ENCODE results near the gene KCNQ2.

Gene KCNQ2

DNA sequence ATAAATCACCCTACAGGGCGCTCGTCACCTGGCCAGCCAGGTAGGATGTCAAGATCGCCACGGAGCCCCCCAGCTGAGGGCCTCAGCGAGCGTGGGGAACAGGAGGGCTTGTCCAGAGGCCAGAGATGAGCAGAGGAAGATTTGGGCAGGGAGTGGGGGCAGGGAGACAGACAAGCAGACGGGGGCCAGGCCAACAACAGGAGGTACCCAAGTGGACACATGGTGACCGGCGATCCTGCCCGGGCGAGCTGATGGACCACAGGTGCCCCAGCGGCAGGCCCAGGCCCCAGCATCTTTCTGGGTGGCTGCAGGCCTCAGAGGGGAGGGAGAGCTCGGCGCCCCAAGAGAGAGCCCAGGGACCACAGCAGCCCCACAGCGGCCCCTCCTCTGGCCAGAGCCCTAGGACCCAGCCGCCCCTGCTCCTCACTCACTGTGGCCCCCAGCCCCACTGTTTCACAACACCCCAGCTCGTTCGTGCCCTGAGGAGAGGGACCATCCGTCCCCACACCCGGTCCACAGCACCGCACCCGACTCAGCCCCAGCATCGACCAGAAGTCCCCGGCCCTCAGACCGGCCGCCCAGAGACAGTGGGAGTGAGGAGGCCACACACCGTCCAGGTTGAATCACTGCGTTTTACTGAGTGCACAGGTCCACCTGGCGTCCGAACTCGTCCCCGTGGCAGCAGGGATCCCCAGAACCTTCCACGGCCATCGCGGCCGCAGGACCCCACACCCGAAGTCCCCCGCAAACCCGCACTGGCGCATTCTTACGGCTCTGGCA, 72.7 kb downstream of the KCNQ2 start:
- H3K27me3 ChIP-seq (ENCODE audit: control insufficient read depth, insufficient read depth, low read length): peaks cover 8% of the 10 kb centered on the region
- no peak overlapping the region for H3K27ac ChIP-seq (ENCODE audit: low read depth, low read length)
- no peak overlapping the region for H3K4me3 ChIP-seq (ENCODE audit: low read length)
- no peaks in the 10 kb centered on the region for H3K4me1 ChIP-seq (ENCODE audit: control insufficient read depth, insufficient read depth, low read length)
- no peak overlapping the region for H3K9ac ChIP-seq (ENCODE audit: low read length)
- H3K36me3 ChIP-seq (ENCODE audit: control insufficient read depth, insufficient read depth, low read length): no peaks in the 10 kb centered on the region

DNA sequence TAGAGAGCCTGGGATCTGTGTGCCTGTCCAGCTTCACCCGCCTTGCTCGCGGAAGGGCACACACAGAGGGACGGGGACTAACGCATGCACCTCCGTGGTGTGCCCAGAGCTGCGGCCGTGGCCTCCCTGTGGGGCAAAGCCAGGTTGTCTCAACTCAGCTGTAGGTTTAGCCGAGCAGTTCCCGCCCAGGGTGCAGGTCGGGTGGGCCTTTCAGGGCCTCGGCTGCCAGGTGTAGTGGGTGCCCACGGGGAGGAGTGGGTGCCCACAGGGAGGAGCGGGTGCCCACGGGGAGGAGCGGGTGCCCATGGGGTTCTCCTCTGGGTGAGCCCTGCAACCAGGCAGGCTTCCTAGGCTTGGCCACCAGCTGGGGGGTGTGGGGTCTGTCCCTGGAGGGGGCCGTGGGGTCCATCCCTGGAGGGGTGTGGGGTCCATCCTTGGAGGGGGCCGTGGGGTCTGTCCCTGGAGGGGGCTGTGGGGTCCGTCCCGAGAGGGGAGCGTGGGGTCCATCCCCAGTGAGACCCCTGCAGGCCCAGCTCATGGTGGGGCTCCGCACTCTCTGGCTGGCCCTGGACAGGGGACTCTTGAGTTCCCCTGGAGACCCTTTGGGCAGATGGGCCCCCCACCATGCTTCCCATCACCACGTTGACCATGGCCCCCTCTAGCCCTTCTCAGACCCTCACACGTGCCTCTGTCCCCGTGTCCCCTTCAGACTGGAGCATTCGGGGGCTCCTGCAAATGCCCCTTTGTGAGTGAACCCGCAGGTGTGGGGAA, 73.5 kb downstream of the KCNQ2 start:
- Histone ChIP-seq H3K27me3 (ENCODE audit: control insufficient read depth, insufficient read depth, low read length) (peaks cover 10% of the 10 kb centered on the region), H3K4me1 (ENCODE audit: control insufficient read depth, insufficient read depth, low read length) (no peaks in the 10 kb centered on the region), H3K9ac (ENCODE audit: low read length) (no peak overlapping the region), H3K4me3 (ENCODE audit: low read length) (no peak overlapping the region), H3K36me3 (ENCODE audit: control insufficient read depth, insufficient read depth, low read length) (no peaks in the 10 kb centered on the region), H3K27ac (ENCODE audit: low read depth, low read length) (no peak overlapping the region)

DNA sequence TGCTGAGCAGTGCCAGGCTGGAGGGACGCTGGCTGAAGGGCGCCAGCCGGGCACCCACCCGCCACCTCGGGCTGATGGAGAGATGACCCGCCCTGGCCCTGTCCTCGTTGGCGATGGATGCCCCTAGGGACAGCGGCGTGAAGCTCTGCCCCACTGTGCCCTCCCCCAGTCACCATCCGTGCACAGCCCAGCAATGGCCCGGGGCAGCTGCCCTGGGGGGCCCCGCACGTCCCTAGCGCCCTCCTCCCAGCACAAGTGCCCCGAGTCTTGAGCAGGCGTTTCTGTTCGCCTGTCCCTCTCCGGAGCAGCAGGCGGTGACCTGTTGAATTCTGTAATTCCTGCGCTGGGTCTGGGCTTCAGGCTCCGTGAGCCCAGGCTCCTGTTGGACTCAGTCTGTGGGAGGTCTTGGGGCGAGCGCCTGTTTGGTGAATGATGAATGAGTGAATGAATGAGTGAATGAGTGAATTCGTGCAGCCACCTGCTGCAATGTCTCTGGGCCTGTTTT, 74.5 kb downstream of the KCNQ2 start:
- Histone ChIP-seq H3K27ac (ENCODE audit: low read depth, low read length) (no peak overlapping the region), H3K27me3 (ENCODE audit: control insufficient read depth, insufficient read depth, low read length) (peaks cover 6% of the 10 kb centered on the region), H3K4me3 (ENCODE audit: low read length) (no peak overlapping the region)

DNA sequence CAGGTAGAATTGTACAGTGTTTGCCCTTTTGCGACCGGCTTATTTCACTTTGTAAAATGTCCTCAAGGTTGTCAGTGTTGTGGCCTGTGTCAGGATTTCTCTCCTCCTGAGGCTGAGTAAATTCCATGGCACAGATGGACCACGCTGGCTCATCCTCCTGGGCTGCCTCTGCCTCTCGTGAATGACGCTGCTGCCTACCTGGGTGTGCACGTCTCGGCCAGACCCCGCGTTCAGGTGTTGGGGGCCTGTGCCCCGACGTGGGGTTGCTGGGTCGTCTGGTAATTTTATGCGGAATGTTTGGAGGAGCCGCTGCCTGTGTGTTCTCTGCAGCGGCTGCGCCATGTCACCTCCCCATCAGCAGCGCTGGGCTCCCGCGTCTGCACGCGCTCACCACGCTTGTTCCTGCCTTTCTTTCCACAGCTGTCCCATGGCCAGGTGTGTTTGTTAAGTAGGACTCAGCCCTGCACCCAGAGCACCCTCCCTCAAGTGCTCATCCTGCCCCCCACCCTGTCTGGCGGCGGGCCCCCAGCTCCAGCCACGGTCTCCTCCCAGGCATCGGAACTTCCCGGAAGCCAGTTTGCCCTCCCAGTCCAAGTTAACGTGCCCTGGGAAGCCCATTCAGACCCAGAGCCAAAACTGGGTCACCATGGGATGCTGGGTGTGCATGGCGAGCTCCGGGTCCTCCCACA, 75.2 kb downstream of the KCNQ2 start:
- H3K4me1 ChIP-seq (ENCODE audit: control insufficient read depth, insufficient read depth, low read length): no peaks in the 10 kb centered on the region
- no peak overlapping the region for H3K9ac ChIP-seq (ENCODE audit: low read length)
- no peak overlapping the region for H3K27ac ChIP-seq (ENCODE audit: low read depth, low read length)
- H3K27me3 ChIP-seq (ENCODE audit: control insufficient read depth, insufficient read depth, low read length): peaks cover 6% of the 10 kb centered on the region
- H3K4me3 ChIP-seq (ENCODE audit: low read length): no peak overlapping the region
- H3K36me3 ChIP-seq (ENCODE audit: control insufficient read depth, insufficient read depth, low read length): no peaks in the 10 kb centered on the region

More for the DNA sequence above, 74.5 kb downstream of the KCNQ2 start:
- H3K4me1 ChIP-seq (ENCODE audit: control insufficient read depth, insufficient read depth, low read length): no peaks in the 10 kb centered on the region
- H3K9ac ChIP-seq (ENCODE audit: low read length): no peak overlapping the region
- no peaks in the 10 kb centered on the region for H3K36me3 ChIP-seq (ENCODE audit: control insufficient read depth, insufficient read depth, low read length)

DNA sequence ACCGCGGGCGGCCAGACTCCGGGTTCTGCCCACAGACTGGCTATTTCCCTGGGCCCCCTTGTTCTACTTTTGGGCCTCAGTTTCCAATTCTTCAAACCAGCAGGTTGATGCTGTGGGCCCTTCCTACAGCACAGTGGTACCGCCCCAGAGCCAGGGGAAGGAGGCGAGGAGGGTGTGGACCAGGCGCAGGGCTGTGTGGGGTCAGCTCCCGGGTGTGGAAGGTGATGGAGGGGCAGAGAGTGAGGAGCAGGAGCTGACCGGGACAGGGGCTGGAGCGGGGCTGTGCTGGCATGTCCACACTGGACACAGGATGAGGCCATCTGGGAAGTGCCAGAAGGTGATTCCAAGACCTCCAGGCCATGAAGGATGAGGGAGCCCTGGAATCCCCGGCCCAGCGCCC, 76.2 kb downstream of the KCNQ2 start:
- no peaks in the 10 kb centered on the region for H3K36me3 ChIP-seq (ENCODE audit: control insufficient read depth, insufficient read depth, low read length)
- no peaks in the 10 kb centered on the region for H3K4me1 ChIP-seq (ENCODE audit: control insufficient read depth, insufficient read depth, low read length)
- H3K4me3 ChIP-seq (ENCODE audit: low read length): no peak overlapping the region
- H3K27ac ChIP-seq (ENCODE audit: low read depth, low read length): no peak overlapping the region
- H3K9ac ChIP-seq (ENCODE audit: low read length): no peak overlapping the region
- H3K27me3 ChIP-seq (ENCODE audit: control insufficient read depth, insufficient read depth, low read length): peaks cover 6% of the 10 kb centered on the region

DNA sequence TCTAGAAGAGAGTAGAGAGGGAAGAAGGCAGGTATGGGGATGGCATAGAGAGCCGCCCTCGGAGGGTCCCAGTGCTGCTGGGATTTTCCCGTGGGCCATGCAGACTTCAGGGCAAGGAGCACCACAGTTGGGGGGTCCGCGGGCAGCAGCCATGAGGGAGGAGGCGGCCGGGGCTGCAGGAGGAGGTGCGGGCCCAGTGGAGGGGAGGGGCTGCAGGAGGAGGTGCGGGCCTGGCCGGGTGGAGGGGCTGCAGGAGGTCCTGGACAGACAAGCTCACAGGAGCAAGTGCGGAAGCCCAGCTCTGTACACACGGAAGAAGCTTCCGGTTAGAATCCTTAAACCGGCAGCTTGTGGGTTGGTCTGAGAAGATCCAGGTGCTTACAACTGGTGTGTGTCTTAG, 76.7 kb downstream of the KCNQ2 start:
- Histone ChIP-seq H3K4me1 (ENCODE audit: control insufficient read depth, insufficient read depth, low read length) (no peaks in the 10 kb centered on the region), H3K4me3 (ENCODE audit: low read length) (no peak overlapping the region), H3K9ac (ENCODE audit: low read length) (no peak overlapping the region), H3K36me3 (ENCODE audit: control insufficient read depth, insufficient read depth, low read length) (no peaks in the 10 kb centered on the region), H3K27ac (ENCODE audit: low read depth, low read length) (no peak overlapping the region), H3K27me3 (ENCODE audit: control insufficient read depth, insufficient read depth, low read length) (peaks cover 6% of the 10 kb centered on the region)

DNA sequence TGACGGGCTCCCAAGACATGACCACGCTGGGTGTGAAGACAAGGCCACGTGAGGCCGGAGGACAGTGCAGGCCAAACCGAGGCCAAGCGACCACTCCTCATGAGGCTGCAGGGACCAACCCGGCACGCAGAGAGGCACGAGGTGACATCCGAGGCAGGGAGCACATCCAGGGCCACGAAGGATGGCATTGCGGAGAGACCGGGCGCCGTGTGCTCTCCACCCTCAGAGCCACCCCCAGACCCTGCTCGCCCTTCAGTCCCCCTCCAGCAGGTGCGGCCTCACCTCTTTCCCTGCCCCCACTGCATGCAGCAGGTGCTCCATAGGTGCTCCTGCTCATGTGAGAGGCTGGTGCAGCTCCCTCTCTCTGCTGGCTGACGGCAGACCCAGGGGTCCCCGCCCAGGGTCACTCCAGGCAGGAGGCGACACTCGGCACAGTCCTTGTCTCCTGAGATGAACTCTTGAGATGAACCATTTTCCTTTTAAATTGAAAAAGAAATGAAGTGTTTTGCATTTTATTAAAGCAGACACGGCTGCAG, 77.5 kb downstream of the KCNQ2 start:
- Histone ChIP-seq H3K27ac (ENCODE audit: low read depth, low read length) (no peak overlapping the region), H3K27me3 (ENCODE audit: control insufficient read depth, insufficient read depth, low read length) (peaks cover 6% of the 10 kb centered on the region), H3K36me3 (ENCODE audit: control insufficient read depth, insufficient read depth, low read length) (no peaks in the 10 kb centered on the region), H3K4me3 (ENCODE audit: low read length) (no peak overlapping the region), H3K4me1 (ENCODE audit: control insufficient read depth, insufficient read depth, low read length) (no peaks in the 10 kb centered on the region), H3K9ac (ENCODE audit: low read length) (no peak overlapping the region)

DNA sequence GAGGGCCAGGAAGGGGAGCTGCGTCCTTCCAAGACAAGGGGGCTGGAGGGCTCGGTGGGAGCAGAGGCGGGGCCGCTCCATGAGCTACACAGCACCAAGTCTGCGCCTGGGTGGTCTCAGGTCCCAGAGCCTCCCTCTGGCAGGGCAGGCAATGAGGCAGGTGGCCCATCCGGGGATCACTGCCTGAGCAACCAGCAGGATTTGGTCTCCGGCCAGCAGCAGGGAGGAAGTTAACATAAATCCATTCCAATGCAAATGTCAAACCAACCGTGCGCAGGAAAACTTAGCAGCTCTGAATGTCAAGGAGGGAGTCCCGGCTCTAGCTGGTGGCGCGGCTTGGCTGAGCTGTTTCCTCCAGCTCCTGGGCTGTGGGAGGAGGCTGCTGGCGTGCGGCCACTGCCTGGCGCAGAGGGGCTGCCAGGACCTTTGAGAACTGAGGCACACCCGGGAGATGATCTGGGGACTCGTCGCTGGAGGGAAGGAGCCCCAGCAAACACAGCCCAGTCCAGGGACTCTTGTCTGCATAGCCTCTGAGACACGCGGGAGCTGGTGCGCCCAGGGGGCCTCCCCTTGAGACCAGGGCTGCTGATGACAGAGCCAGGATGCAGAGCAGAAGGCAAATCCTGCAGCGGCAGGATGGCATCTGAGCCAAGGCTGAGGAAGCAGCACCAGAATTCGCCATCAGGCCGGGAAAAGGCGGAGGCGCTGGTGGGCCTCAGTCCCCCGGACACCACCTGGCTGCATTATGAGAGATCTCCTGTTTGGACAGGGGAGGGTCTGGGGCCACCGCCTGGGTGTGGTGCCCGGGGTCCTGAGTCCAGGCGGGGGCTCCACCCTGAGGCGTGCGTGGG, 78.2 kb downstream of the KCNQ2 start:
- Histone ChIP-seq H3K36me3 (ENCODE audit: control insufficient read depth, insufficient read depth, low read length) (no peaks in the 10 kb centered on the region), H3K4me1 (ENCODE audit: control insufficient read depth, insufficient read depth, low read length) (no peaks in the 10 kb centered on the region), H3K4me3 (ENCODE audit: low read length) (no peak overlapping the region), H3K27me3 (ENCODE audit: control insufficient read depth, insufficient read depth, low read length) (peaks cover 6% of the 10 kb centered on the region), H3K9ac (ENCODE audit: low read length) (no peak overlapping the region), H3K27ac (ENCODE audit: low read depth, low read length) (no peak overlapping the region)

DNA sequence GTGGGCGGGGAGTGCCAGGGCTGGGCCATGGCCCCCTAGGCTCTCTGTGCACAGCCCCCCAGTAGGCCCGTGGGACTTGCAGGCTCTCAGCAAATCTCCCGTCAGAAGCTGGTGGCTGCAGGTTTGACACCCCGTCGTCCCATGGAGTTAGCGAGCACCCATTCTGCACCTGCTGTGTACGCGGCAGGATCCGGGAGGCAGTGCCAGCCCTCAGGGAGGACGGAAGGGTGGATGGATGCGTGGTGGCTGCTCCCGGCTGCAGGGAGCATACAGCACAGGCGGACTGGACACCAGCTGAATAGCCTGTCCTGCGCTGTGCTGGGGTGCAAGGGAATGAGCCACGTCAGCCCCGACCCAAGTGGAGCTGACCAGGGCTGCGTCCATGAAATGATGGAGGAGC, 78.9 kb downstream of the KCNQ2 start:
- H3K4me1 ChIP-seq (ENCODE audit: control insufficient read depth, insufficient read depth, low read length): no peaks in the 10 kb centered on the region
- no peak overlapping the region for H3K27ac ChIP-seq (ENCODE audit: low read depth, low read length)
- H3K4me3 ChIP-seq (ENCODE audit: low read length): no peak overlapping the region
- no peak overlapping the region for H3K9ac ChIP-seq (ENCODE audit: low read length)
- peaks cover 6% of the 10 kb centered on the region for H3K27me3 ChIP-seq (ENCODE audit: control insufficient read depth, insufficient read depth, low read length)
- no peaks in the 10 kb centered on the region for H3K36me3 ChIP-seq (ENCODE audit: control insufficient read depth, insufficient read depth, low read length)

DNA sequence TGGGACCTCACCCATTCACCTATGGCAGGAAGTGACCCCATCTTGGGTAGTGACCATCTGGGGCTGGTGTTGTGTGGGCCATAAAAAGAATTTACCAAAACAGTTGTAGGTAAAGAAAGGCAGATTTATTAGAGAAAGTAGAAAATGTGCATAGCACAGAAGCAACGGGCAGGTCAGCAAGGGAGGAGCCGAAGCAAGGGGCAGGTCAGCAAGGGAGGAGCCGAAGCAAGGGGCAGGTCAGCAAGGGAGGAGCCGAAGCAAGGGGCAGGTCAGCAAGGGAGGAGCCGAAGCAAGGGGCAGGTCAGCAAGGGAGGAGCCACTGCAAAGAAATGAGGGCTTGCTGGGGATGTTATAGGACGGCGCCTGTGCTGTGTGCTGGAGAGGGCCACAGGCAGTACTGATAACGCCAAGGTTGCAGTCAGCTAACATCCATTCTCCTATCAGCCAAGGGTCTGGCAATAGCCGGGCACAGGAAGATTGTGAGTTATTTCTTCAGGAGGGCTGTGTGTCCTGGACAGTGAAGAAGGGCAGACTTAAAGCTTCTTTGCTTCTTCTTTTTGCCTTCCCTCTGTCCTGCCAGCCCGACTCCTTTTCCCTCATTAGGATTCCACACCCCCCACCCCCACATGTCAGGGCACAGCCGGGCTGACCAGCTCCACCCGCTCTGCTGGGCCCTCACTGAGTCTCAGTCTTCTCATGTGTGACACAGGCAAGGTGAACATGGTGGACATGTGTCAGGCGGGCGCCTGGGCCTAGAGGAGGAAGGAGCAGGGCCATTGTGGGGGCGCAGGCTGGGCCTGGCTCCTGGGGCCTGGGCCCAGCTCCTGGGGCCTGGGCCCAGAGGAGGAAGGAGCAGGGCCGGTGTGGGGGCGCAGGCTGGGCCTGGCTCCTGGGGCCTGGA, 79.7 kb downstream of the KCNQ2 start:
- Histone ChIP-seq H3K9ac (ENCODE audit: low read length) (no peak overlapping the region), H3K36me3 (ENCODE audit: control insufficient read depth, insufficient read depth, low read length) (no peaks in the 10 kb centered on the region), H3K4me1 (ENCODE audit: control insufficient read depth, insufficient read depth, low read length) (no peaks in the 10 kb centered on the region), H3K4me3 (ENCODE audit: low read length) (no peak overlapping the region), H3K27ac (ENCODE audit: low read depth, low read length) (no peak overlapping the region), H3K27me3 (ENCODE audit: control insufficient read depth, insufficient read depth, low read length) (peaks cover 6% of the 10 kb centered on the region)

DNA sequence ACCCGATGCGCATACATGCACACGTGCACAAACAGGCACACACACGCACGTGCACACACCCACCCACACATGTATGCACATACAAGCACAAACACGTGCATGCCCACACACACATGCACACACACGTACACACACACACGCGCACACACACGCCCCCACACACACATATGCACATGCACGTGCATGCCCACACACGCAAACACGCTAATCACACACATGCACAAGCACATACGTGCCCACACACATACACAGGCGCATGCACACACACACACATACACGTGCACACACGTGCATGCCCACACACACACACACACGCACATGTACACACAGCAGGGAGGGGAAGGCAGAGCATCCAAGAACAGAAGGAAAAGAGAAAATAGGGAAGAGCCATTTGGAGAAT, 84.5 kb downstream of the KCNQ2 start:
- Histone ChIP-seq H3K9ac (ENCODE audit: low read length) (no peak overlapping the region), H3K4me1 (ENCODE audit: control insufficient read depth, insufficient read depth, low read length) (no peaks in the 10 kb centered on the region), H3K27me3 (ENCODE audit: control insufficient read depth, insufficient read depth, low read length) (no peaks in the 10 kb centered on the region), H3K36me3 (ENCODE audit: control insufficient read depth, insufficient read depth, low read length) (no peaks in the 10 kb centered on the region), H3K4me3 (ENCODE audit: low read length) (no peak overlapping the region), H3K27ac (ENCODE audit: low read depth, low read length) (no peak overlapping the region)
